Endothelial cell of umbilical vein (primary cell): ENCODE measurements around the gene PTPRD. TPM values are rescaled to one million over a fixed set of nuclear protein-coding genes. Genes with fewer than 3 reads are reported as not detected.

Experiments
- BruUV-seq: library from RNA; stranded (reverse); fragments of 400-500 nt; replicated peaks from 2 replicates; lab custom pipeline; 2021; lab: Mats Ljungman, UMichigan
- CTCF ChIA-PET: fragments of 300-600, 350-600 bp; sonication (Branson Sonifier 250); formaldehyde crosslinking; loops from one replicate; lab custom pipeline; 2021; ENCODE audit warnings: antibody characterized with exemption, inconsistent platforms; lab: Charles Lee
- POLR2A ChIA-PET: fragments of 300-600, 350-600 bp; sonication (Branson Sonifier 250); formaldehyde crosslinking; loops from one replicate; lab custom pipeline; 2021; ENCODE audit warnings: antibody characterized with exemption, inconsistent platforms; lab: Charles Lee
- DNase-seq: peaks from one replicate; pipeline ENCODE4 v3.0.0-alpha.2; 2011; ENCODE audit warnings: low read depth, low spot score
- FAIRE-seq: peaks from 2 replicates; lab custom pipeline; 2011; peaks lifted over from hg19 to GRCh38; lab: Jason Lieb, UNC
- H2AFZ ChIP-seq: 2 replicates; pipeline ENCODE4 v1.6.0; 2012; ENCODE audit warnings: low read depth, low read length, control low read depth, inconsistent platforms
- H3K27ac ChIP-seq: 2 replicates; pipeline ENCODE4 v1.5.1; 2011; ENCODE audit warnings: low read depth, mild to moderate bottlenecking, control low read depth, low read length, moderate library complexity; ENCODE audit not compliant: insufficient read depth
- H3K27me3 ChIP-seq, 2 experiments: 2 replicates each; pipeline versions ENCODE4 v1.6.0 to v1.6.1; 2011; ENCODE audit warnings: low read length in 2 of 2, mixed read lengths in 1 of 2; ENCODE audit not compliant: control insufficient read depth in 2 of 2, insufficient read depth in 2 of 2
- H3K36me3 ChIP-seq, 2 experiments: 2 replicates in 1 of 2; 3 replicates in 1 of 2; pipeline ENCODE4 v1.5.1; 2011; ENCODE audit warnings: low read length in 2 of 2, mild to moderate bottlenecking in 1 of 2, moderate library complexity in 1 of 2; ENCODE audit not compliant: control insufficient read depth in 2 of 2, insufficient read depth in 2 of 2; ENCODE audit errors: extremely low read depth in 1 of 2
- H3K4me1 ChIP-seq: 3 replicates; pipeline ENCODE4 v1.5.1; 2011; ENCODE audit warnings: mild to moderate bottlenecking, low read length; ENCODE audit not compliant: control insufficient read depth, insufficient read depth; ENCODE audit errors: extremely low read depth
- H3K4me2 ChIP-seq: 2 replicates; pipeline ENCODE4 v1.6.1; 2011; ENCODE audit warnings: low read length, control low read depth, mixed read lengths; ENCODE audit not compliant: insufficient read depth
- H3K4me3 ChIP-seq, 3 experiments: fragments of 200-600 bp in 1 of 3; sonication (generic), shearing (Covaris generic) in 1 of 3; replicated peaks in 1 of 3; 2 replicates each; pipeline ENCODE4 v1.5.1; 2011 to 2016; ENCODE audit warnings: control low read depth in 3 of 3, low read length in 3 of 3, mild to moderate bottlenecking in 2 of 3, inconsistent platforms in 1 of 3, low read depth in 1 of 3, moderate library complexity in 1 of 3; ENCODE audit not compliant: insufficient read depth in 1 of 3
- H3K79me2 ChIP-seq: 2 replicates; pipeline ENCODE4 v1.6.0; 2012; ENCODE audit warnings: low read length, inconsistent platforms; ENCODE audit not compliant: control insufficient read depth, insufficient read depth
- H3K9ac ChIP-seq: replicated peaks from 2 replicates; pipeline ENCODE3; 2011; ENCODE audit warnings: low read length, control low read depth; ENCODE audit not compliant: insufficient read depth; ENCODE audit errors: extremely low read depth
- H3K9me1 ChIP-seq: replicated peaks from 3 replicates; pipeline ENCODE4 v1.6.0; 2011; ENCODE audit warnings: mild to moderate bottlenecking, low read length; ENCODE audit not compliant: control insufficient read depth, insufficient read depth; ENCODE audit errors: extremely low read depth
- H3K9me3 ChIP-seq: replicated peaks from 2 replicates; pipeline ENCODE4 v1.5.1; 2012; ENCODE audit warnings: low read length, inconsistent platforms; ENCODE audit not compliant: control insufficient read depth, insufficient read depth
- H4K20me1 ChIP-seq: replicated peaks from 2 replicates; pipeline ENCODE3; 2011; ENCODE audit warnings: mild to moderate bottlenecking, low read length; ENCODE audit not compliant: control insufficient read depth, insufficient read depth; ENCODE audit errors: extremely low read depth
- CTCF ChIP-seq, 2 donors: IDR thresholded peaks; 1 replicate in 1 of 2; 2 replicates in 1 of 2; pipeline ENCODE4 v1.5.1; 2011; ENCODE audit warnings: low read length in 2 of 2, mild to moderate bottlenecking in 2 of 2, moderate library complexity in 2 of 2, control low read depth in 1 of 2, inconsistent platforms in 1 of 2, low read depth in 1 of 2; ENCODE audit not compliant: insufficient read depth in 1 of 2; ENCODE audit errors: extremely low read depth in 1 of 2
- EZH2 ChIP-seq: IDR thresholded peaks from 2 replicates; pipeline ENCODE4 v1.6.1; 2012; ENCODE audit warnings: borderline replicate concordance, low read depth, mild to moderate bottlenecking, moderate library complexity, low read length, inconsistent platforms; ENCODE audit not compliant: severe bottlenecking
- FOS ChIP-seq: IDR thresholded peaks from 2 replicates; pipeline ENCODE4 v1.6.1; 2011; ENCODE audit warnings: mild to moderate bottlenecking, low read length, moderate library complexity, borderline replicate concordance; ENCODE audit not compliant: insufficient read depth
- GATA2 ChIP-seq: IDR thresholded peaks from 2 replicates; pipeline ENCODE4 v1.7.0; 2011; ENCODE audit warnings: low read depth, mild to moderate bottlenecking, moderate library complexity, mixed read lengths, low read length; ENCODE audit not compliant: insufficient read length, insufficient read depth
- JUN ChIP-seq: IDR thresholded peaks from 2 replicates; pipeline ENCODE4 v1.6.1; 2011; ENCODE audit warnings: borderline replicate concordance, low read depth; ENCODE audit not compliant: insufficient read length, insufficient read depth
- MAX ChIP-seq: IDR thresholded peaks from 2 replicates; pipeline ENCODE4 v1.6.1; 2011; ENCODE audit not compliant: insufficient read depth, insufficient read length
- MYC ChIP-seq: IDR thresholded peaks from one replicate; pipeline ENCODE4 v1.6.1; 2011; ENCODE audit warnings: mild to moderate bottlenecking, low read depth, low read length
- POLR2A ChIP-seq: IDR thresholded peaks from 2 replicates; pipeline ENCODE4 v1.6.1; 2012; ENCODE audit warnings: low read depth, mild to moderate bottlenecking, control low read depth, low read length
- POLR2AphosphoS5 ChIP-seq: IDR thresholded peaks from 2 replicates; pipeline ENCODE4 v1.6.1; 2012; ENCODE audit warnings: low read depth, mild to moderate bottlenecking, control low read depth, low read length, moderate library complexity; ENCODE audit not compliant: insufficient read depth
- dilution Hi-C: fragments of 300-500 bp; cut with MboI; formaldehyde crosslinking; loops from one replicate; pipeline ENCODE4 v1.15.0; 2019; ENCODE audit warnings: low sequenced_read_pairs; ENCODE audit not compliant: extremely low pct_ligation_motif_present
- intact Hi-C: fragments of 100-400 bp; cut with micrococcal nuclease; formaldehyde crosslinking; loops from one replicate; pipeline ENCODE4 v1.10.0; 2022
- polyA plus RNA-seq, 4 experiments: library from polyadenylated mRNA; depleted of rRNA in 3 of 4; stranded (reverse) in 3 of 4; unstranded in 1 of 4; fragments of >200 nt; gene quantifications; 2 replicates each; pipeline versions ENCODE4 v1.2.1 to v1.2.3, GENCODE V29; 2011 to 2012; ENCODE audit warnings: missing spikeins in 1 of 4
- total RNA-seq: library from RNA; stranded (reverse); gene quantifications from 2 replicates; pipeline ENCODE4 v1.2.3, GENCODE V29; 2021

Gene PTPRD
- total and polyA plus RNA-seq, 2 donors (not counting 3 experiments of a cell fraction or from before 2014, with no cell fraction given), result 5.5 to 5.7 TPM

- Histone ChIP-seq H3K4me2 (no peak overlapping the region), H3K4me3 (no peak overlapping the region), H3K4me1 (no peaks in the 10 kb centered on the region), H3K36me3 (no peaks in the 10 kb centered on the region), H3K9me3 (no peaks in the 10 kb centered on the region), H3K9me1 (no peaks in the 10 kb centered on the region), H3K27me3 (no peaks in the 10 kb centered on the region), H2AFZ (no peak overlapping the region), H3K27ac (no peak overlapping the region), H4K20me1 (no peaks in the 10 kb centered on the region), H3K9ac (no peak overlapping the region), H3K79me2 (no peaks in the 10 kb centered on the region)
- no peak for DNase-seq
- dilution Hi-C loops, result no loop called here
- no TSS peak for BruUV-seq
- intact Hi-C loops, result no loop called here
- POLR2A ChIA-PET, result no interaction called here
- no peak for TF ChIP-seq POLR2A
- TF ChIP-seq MAX, result no peak
- no peak for TF ChIP-seq CTCF (IDR thresholded peaks at IDR 0.05; ENCODE audit: extremely low read depth in 1 of 2, insufficient read depth in 1 of 2, low read depth in 1 of 2, low read length in 2 of 2)
- no peak for TF ChIP-seq EZH2
- no peak for TF ChIP-seq GATA2
- TF ChIP-seq FOS, result no peak
- TF ChIP-seq MYC, result no peak
- no peak for TF ChIP-seq POLR2AphosphoS5
- TF ChIP-seq JUN, result no peak
- FAIRE-seq, result no peak
- CTCF ChIA-PET, result interaction anchor here (1.1 to 2.5 kb wide), 2 partner anchors 14 to 27 kb away, joined by 3 to 10 read pairs; no protein-coding TSS in a partner anchor
These were observed 370.5 kb downstream of the PTPRD start for GRCh38 chr9:10242255-10242654.
